Endothelial cell of umbilical vein (primary cell): ENCODE results near the gene DDX25. TPM values are rescaled to one million over a fixed set of nuclear protein-coding genes. Genes with fewer than 3 reads are reported as not detected.

Experiments
- BruUV-seq: library from RNA; stranded (reverse); fragments of 400-500 nt; replicated peaks from 2 replicates; lab custom pipeline; 2021; lab: Mats Ljungman, UMichigan
- CTCF ChIA-PET: fragments of 300-600, 350-600 bp; sonication (Branson Sonifier 250); formaldehyde crosslinking; loops from one replicate; lab custom pipeline; 2021; ENCODE audit warnings: antibody characterized with exemption, inconsistent platforms; lab: Charles Lee
- POLR2A ChIA-PET: fragments of 300-600, 350-600 bp; sonication (Branson Sonifier 250); formaldehyde crosslinking; loops from one replicate; lab custom pipeline; 2021; ENCODE audit warnings: antibody characterized with exemption, inconsistent platforms; lab: Charles Lee
- DNase-seq: peaks from one replicate; pipeline ENCODE4 v3.0.0-alpha.2; 2011; ENCODE audit warnings: low read depth, low spot score
- FAIRE-seq: peaks from 2 replicates; lab custom pipeline; 2011; peaks lifted over from hg19 to GRCh38; lab: Jason Lieb, UNC
- H2AFZ ChIP-seq: 2 replicates; pipeline ENCODE4 v1.6.0; 2012; ENCODE audit warnings: low read depth, low read length, control low read depth, inconsistent platforms
- H3K27ac ChIP-seq: 2 replicates; pipeline ENCODE4 v1.5.1; 2011; ENCODE audit warnings: low read depth, mild to moderate bottlenecking, control low read depth, low read length, moderate library complexity; ENCODE audit not compliant: insufficient read depth
- H3K27me3 ChIP-seq, 2 experiments: 2 replicates each; pipeline versions ENCODE4 v1.6.0 to v1.6.1; 2011; ENCODE audit warnings: low read length in 2 of 2, mixed read lengths in 1 of 2; ENCODE audit not compliant: control insufficient read depth in 2 of 2, insufficient read depth in 2 of 2
- H3K36me3 ChIP-seq, 2 experiments: 2 replicates in 1 of 2; 3 replicates in 1 of 2; pipeline ENCODE4 v1.5.1; 2011; ENCODE audit warnings: low read length in 2 of 2, mild to moderate bottlenecking in 1 of 2, moderate library complexity in 1 of 2; ENCODE audit not compliant: control insufficient read depth in 2 of 2, insufficient read depth in 2 of 2; ENCODE audit errors: extremely low read depth in 1 of 2
- H3K4me1 ChIP-seq: 3 replicates; pipeline ENCODE4 v1.5.1; 2011; ENCODE audit warnings: mild to moderate bottlenecking, low read length; ENCODE audit not compliant: control insufficient read depth, insufficient read depth; ENCODE audit errors: extremely low read depth
- H3K4me2 ChIP-seq: 2 replicates; pipeline ENCODE4 v1.6.1; 2011; ENCODE audit warnings: low read length, control low read depth, mixed read lengths; ENCODE audit not compliant: insufficient read depth
- H3K4me3 ChIP-seq, 3 experiments: fragments of 200-600 bp in 1 of 3; sonication (generic), shearing (Covaris generic) in 1 of 3; replicated peaks in 1 of 3; 2 replicates each; pipeline ENCODE4 v1.5.1; 2011 to 2016; ENCODE audit warnings: control low read depth in 3 of 3, low read length in 3 of 3, mild to moderate bottlenecking in 2 of 3, inconsistent platforms in 1 of 3, low read depth in 1 of 3, moderate library complexity in 1 of 3; ENCODE audit not compliant: insufficient read depth in 1 of 3
- H3K79me2 ChIP-seq: 2 replicates; pipeline ENCODE4 v1.6.0; 2012; ENCODE audit warnings: low read length, inconsistent platforms; ENCODE audit not compliant: control insufficient read depth, insufficient read depth
- H3K9ac ChIP-seq: replicated peaks from 2 replicates; pipeline ENCODE3; 2011; ENCODE audit warnings: low read length, control low read depth; ENCODE audit not compliant: insufficient read depth; ENCODE audit errors: extremely low read depth
- H3K9me1 ChIP-seq: replicated peaks from 3 replicates; pipeline ENCODE4 v1.6.0; 2011; ENCODE audit warnings: mild to moderate bottlenecking, low read length; ENCODE audit not compliant: control insufficient read depth, insufficient read depth; ENCODE audit errors: extremely low read depth
- H3K9me3 ChIP-seq: replicated peaks from 2 replicates; pipeline ENCODE4 v1.5.1; 2012; ENCODE audit warnings: low read length, inconsistent platforms; ENCODE audit not compliant: control insufficient read depth, insufficient read depth
- H4K20me1 ChIP-seq: replicated peaks from 2 replicates; pipeline ENCODE3; 2011; ENCODE audit warnings: mild to moderate bottlenecking, low read length; ENCODE audit not compliant: control insufficient read depth, insufficient read depth; ENCODE audit errors: extremely low read depth
- CTCF ChIP-seq, 2 donors: IDR thresholded peaks; 1 replicate in 1 of 2; 2 replicates in 1 of 2; pipeline ENCODE4 v1.5.1; 2011; ENCODE audit warnings: low read length in 2 of 2, mild to moderate bottlenecking in 2 of 2, moderate library complexity in 2 of 2, control low read depth in 1 of 2, inconsistent platforms in 1 of 2, low read depth in 1 of 2; ENCODE audit not compliant: insufficient read depth in 1 of 2; ENCODE audit errors: extremely low read depth in 1 of 2
- EZH2 ChIP-seq: IDR thresholded peaks from 2 replicates; pipeline ENCODE4 v1.6.1; 2012; ENCODE audit warnings: borderline replicate concordance, low read depth, mild to moderate bottlenecking, moderate library complexity, low read length, inconsistent platforms; ENCODE audit not compliant: severe bottlenecking
- FOS ChIP-seq: IDR thresholded peaks from 2 replicates; pipeline ENCODE4 v1.6.1; 2011; ENCODE audit warnings: mild to moderate bottlenecking, low read length, moderate library complexity, borderline replicate concordance; ENCODE audit not compliant: insufficient read depth
- GATA2 ChIP-seq: IDR thresholded peaks from 2 replicates; pipeline ENCODE4 v1.7.0; 2011; ENCODE audit warnings: low read depth, mild to moderate bottlenecking, moderate library complexity, mixed read lengths, low read length; ENCODE audit not compliant: insufficient read length, insufficient read depth
- JUN ChIP-seq: IDR thresholded peaks from 2 replicates; pipeline ENCODE4 v1.6.1; 2011; ENCODE audit warnings: borderline replicate concordance, low read depth; ENCODE audit not compliant: insufficient read length, insufficient read depth
- MAX ChIP-seq: IDR thresholded peaks from 2 replicates; pipeline ENCODE4 v1.6.1; 2011; ENCODE audit not compliant: insufficient read depth, insufficient read length
- MYC ChIP-seq: IDR thresholded peaks from one replicate; pipeline ENCODE4 v1.6.1; 2011; ENCODE audit warnings: mild to moderate bottlenecking, low read depth, low read length
- POLR2A ChIP-seq: IDR thresholded peaks from 2 replicates; pipeline ENCODE4 v1.6.1; 2012; ENCODE audit warnings: low read depth, mild to moderate bottlenecking, control low read depth, low read length
- POLR2AphosphoS5 ChIP-seq: IDR thresholded peaks from 2 replicates; pipeline ENCODE4 v1.6.1; 2012; ENCODE audit warnings: low read depth, mild to moderate bottlenecking, control low read depth, low read length, moderate library complexity; ENCODE audit not compliant: insufficient read depth
- dilution Hi-C: fragments of 300-500 bp; cut with MboI; formaldehyde crosslinking; loops from one replicate; pipeline ENCODE4 v1.15.0; 2019; ENCODE audit warnings: low sequenced_read_pairs; ENCODE audit not compliant: extremely low pct_ligation_motif_present
- intact Hi-C: fragments of 100-400 bp; cut with micrococcal nuclease; formaldehyde crosslinking; loops from one replicate; pipeline ENCODE4 v1.10.0; 2022
- polyA plus RNA-seq, 4 experiments: library from polyadenylated mRNA; depleted of rRNA in 3 of 4; stranded (reverse) in 3 of 4; unstranded in 1 of 4; fragments of >200 nt; gene quantifications; 2 replicates each; pipeline versions ENCODE4 v1.2.1 to v1.2.3, GENCODE V29; 2011 to 2012; ENCODE audit warnings: missing spikeins in 1 of 4
- total RNA-seq: library from RNA; stranded (reverse); gene quantifications from 2 replicates; pipeline ENCODE4 v1.2.3, GENCODE V29; 2021

Gene DDX25
- total and polyA plus RNA-seq, 2 donors (not counting 3 experiments of a cell fraction or from before 2014, with no cell fraction given) = not detected

GRCh38 chr11:125978181-125978716, 73.9 kb downstream of the DDX25 start:
- H3K27me3 ChIP-seq = no peaks in the 10 kb centered on the region
- no peaks in the 10 kb centered on the region for H3K9me3 ChIP-seq
- TF ChIP-seq MYC (no peak), JUN (no peak), POLR2AphosphoS5 (no peak), EZH2 (no peak), GATA2 (no peak), CTCF (IDR thresholded peaks at IDR 0.05; ENCODE audit: extremely low read depth in 1 of 2, insufficient read depth in 1 of 2, low read depth in 1 of 2, low read length in 2 of 2) (no peak), POLR2A (no peak), FOS (no peak), MAX (no peak)
- peak overlapping the region; percentile 5 for H2AFZ ChIP-seq
- H3K36me3 ChIP-seq = no peaks in the 10 kb centered on the region
- no peak overlapping the region for H3K27ac ChIP-seq
- dilution Hi-C loops (no loop called here), intact Hi-C loops (no loop called here)
- BruUV-seq = no TSS peak
- no peaks in the 10 kb centered on the region for H3K4me1 ChIP-seq
- ChIA-PET POLR2A (no interaction called here), CTCF (no interaction called here)
- FAIRE-seq (peak; percentile 74), DNase-seq (peak; percentile 59)
- H3K9me1 ChIP-seq = no peaks in the 10 kb centered on the region
- no peaks in the 10 kb centered on the region for H4K20me1 ChIP-seq
- no peak overlapping the region for H3K4me3 ChIP-seq
- no peak overlapping the region for H3K4me2 ChIP-seq
- no peak overlapping the region for H3K9ac ChIP-seq
- no peaks in the 10 kb centered on the region for H3K79me2 ChIP-seq

Other genes with a start within 250 kb of the DDX25 start
- not detected in 2 replicates for gene ACRV1, start 223.7 kb upstream of the DDX25 start, total RNA-seq
- not detected in 2 replicates for gene ACRV1, start 223.7 kb upstream of the DDX25 start, polyA plus RNA-seq
- not detected in 2 replicates for gene PATE1, start 158.2 kb upstream of the DDX25 start, total RNA-seq
- not detected in 2 replicates for gene PATE1, start 158.2 kb upstream of the DDX25 start, polyA plus RNA-seq
- gene PATE2, start 125.7 kb upstream of the DDX25 start, total RNA-seq = 0.31 TPM in 1 of 2 replicates, not detected in the other
- not detected in 2 replicates for gene PATE2, start 125.7 kb upstream of the DDX25 start, polyA plus RNA-seq
- not detected in 2 replicates for gene PATE3, start 116.4 kb upstream of the DDX25 start, total RNA-seq
- not detected in 2 replicates for gene PATE3, start 116.4 kb upstream of the DDX25 start, polyA plus RNA-seq
- gene PATE4, start 71.2 kb upstream of the DDX25 start, total RNA-seq = not detected in 2 replicates
- not detected in 2 replicates for gene PATE4, start 71.2 kb upstream of the DDX25 start, polyA plus RNA-seq
- 9.4 and 12.6 TPM in 2 replicates for gene HYLS1, start 16.8 kb upstream of the DDX25 start, total RNA-seq
- 3.7 and 4.7 TPM in 2 replicates for gene HYLS1, start 16.8 kb upstream of the DDX25 start, polyA plus RNA-seq
- 10.3 and 15.1 TPM in 2 replicates for gene PUS3, start 1.3 kb upstream of the DDX25 start, total RNA-seq
- 4.6 and 5.1 TPM in 2 replicates for gene PUS3, start 1.3 kb upstream of the DDX25 start, polyA plus RNA-seq
- gene VSIG10L2, start 41.5 kb downstream of the DDX25 start, total RNA-seq = not detected in 2 replicates
- gene VSIG10L2, start 41.5 kb downstream of the DDX25 start, polyA plus RNA-seq = not detected in 2 replicates
- gene CDON, start 158.4 kb downstream of the DDX25 start, total RNA-seq = 3.5 and 3.8 TPM in 2 replicates
- 1.5 and 1.6 TPM in 2 replicates for gene CDON, start 158.4 kb downstream of the DDX25 start, polyA plus RNA-seq